ENCODE results near the gene DDX39B. TPM values are rescaled to one million over a fixed set of nuclear protein-coding genes. Genes with fewer than 3 reads are reported as not detected.

DDX39B gene
- total and polyA plus RNA-seq, 9 of the 15 experiments (the other 6 are each of a cell fraction or from before 2014, with no cell fraction given): 479 to 869 (median 592) TPM

DNA sequence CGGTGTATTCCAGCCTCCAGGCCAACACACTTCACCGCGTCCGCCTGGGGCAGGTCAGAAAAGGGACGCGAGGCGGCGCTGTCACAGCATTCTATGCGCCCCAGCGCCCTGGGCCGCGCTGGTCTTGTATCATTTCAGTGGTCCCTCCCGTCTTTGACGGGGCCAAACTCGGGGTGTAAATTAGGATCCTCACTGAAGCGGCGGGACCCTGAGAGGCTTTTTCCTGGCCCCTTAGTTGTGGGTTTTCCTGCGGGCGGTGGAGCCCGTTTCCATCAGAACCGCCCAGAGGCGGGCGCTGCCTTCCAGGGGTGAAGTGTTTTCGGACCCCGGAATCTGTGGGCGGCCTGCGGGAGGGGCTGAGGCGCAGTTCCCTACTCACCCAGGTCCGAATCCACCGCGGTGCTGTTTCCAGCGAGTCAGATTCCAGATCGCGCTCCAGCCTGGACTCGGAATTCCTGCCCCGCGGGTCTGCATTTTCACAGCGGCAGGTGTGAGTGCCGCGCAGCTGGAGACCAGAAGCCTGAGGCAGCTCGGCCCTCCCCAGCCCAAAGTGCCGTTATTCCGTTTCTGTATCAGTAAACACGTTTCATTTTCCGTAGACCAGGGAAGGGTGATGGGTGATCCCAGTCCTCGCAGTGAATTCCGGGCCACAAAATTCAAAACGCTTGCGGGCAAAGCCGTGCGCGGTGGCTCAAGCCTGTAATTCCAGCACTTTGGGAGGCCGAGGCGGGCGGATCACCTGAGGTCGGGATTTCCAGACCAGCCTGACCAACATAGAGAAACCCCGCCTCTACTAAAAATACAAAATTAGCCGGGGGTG is 47.7 kb downstream of the DDX39B start (continued):
- TF ChIP-seq CREB3 (tag; conservative IDR thresholded peaks at IDR 0.05; ENCODE audit: low read depth) (no peak), NCOA2 (IDR thresholded peaks at IDR 0.05; ENCODE audit: partially characterized antibody in 2 of 2) (no peak), SREBF2 (CRISPR knock-in tag; IDR thresholded peaks at IDR 0.05) (no peak), ZFX (CRISPR knock-in tag; IDR thresholded peaks at IDR 0.05) (peak; percentile 73), POLR2A (conservative IDR thresholded peaks at IDR 0.05) (peak; percentile 59), ZNF511 (CRISPR knock-in tag; IDR thresholded peaks at IDR 0.05) (0 out of 2 replicates have a peak, but pooled peaks have one; percentile 46), BRD9 (IDR thresholded peaks at IDR 0.05; ENCODE audit: low read depth, partially characterized antibody) (peak; percentile 96), RBM22 (IDR thresholded peaks at IDR 0.05; ENCODE audit: low read depth, low read length, poor library complexity, severe bottlenecking) (no peak), ZKSCAN1 (IDR thresholded peaks at IDR 0.05; ENCODE audit: low read depth, low read length) (no peak), TRIM25 (IDR thresholded peaks at IDR 0.05; ENCODE audit: borderline replicate concordance) (no peak), ATF7 (IDR thresholded peaks at IDR 0.05) (peak; percentile 54; the same call in 1 of the 2 replicates), ZNF124 (CRISPR knock-in tag; IDR thresholded peaks at IDR 0.05) (no peak), HDAC1 (IDR thresholded peaks at IDR 0.05) (peak in 1 of 2 experiments; percentile 73; a peak in 2 of 4 replicates), ZBTB26 (CRISPR knock-in tag; IDR thresholded peaks at IDR 0.05) (no peak), ELF4 (CRISPR knock-in tag; IDR thresholded peaks at IDR 0.05) (no peak), ZNF696 (CRISPR knock-in tag; conservative IDR thresholded peaks at IDR 0.05) (no peak), SMAD2 (IDR thresholded peaks at IDR 0.05; ENCODE audit: low read depth, low read length) (no peak), TFAM (CRISPR knock-in tag; conservative IDR thresholded peaks at IDR 0.05) (no peak)
- TF ChIP-seq, protein P1, sequence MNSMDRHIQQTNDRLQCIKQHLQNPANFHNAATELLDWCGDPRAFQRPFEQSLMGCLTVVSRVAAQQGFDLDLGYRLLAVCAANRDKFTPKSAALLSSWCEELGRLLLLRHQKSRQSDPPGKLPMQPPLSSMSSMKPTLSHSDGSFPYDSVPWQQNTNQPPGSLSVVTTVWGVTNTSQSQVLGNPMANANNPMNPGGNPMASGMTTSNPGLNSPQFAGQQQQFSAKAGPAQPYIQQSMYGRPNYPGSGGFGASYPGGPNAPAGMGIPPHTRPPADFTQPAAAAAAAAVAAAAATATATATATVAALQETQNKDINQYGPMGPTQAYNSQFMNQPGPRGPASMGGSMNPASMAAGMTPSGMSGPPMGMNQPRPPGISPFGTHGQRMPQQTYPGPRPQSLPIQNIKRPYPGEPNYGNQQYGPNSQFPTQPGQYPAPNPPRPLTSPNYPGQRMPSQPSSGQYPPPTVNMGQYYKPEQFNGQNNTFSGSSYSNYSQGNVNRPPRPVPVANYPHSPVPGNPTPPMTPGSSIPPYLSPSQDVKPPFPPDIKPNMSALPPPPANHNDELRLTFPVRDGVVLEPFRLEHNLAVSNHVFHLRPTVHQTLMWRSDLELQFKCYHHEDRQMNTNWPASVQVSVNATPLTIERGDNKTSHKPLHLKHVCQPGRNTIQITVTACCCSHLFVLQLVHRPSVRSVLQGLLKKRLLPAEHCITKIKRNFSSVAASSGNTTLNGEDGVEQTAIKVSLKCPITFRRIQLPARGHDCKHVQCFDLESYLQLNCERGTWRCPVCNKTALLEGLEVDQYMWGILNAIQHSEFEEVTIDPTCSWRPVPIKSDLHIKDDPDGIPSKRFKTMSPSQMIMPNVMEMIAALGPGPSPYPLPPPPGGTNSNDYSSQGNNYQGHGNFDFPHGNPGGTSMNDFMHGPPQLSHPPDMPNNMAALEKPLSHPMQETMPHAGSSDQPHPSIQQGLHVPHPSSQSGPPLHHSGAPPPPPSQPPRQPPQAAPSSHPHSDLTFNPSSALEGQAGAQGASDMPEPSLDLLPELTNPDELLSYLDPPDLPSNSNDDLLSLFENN (IDR thresholded peaks at IDR 0.05; ENCODE audit: low read depth in 2 of 2, low read length in 2 of 2): 0 out of 4 replicates have a peak, but pooled peaks of 1 of the 2 experiments have one; percentile 13
